ENCODE results near the gene DGKG. TPM values are rescaled to one million over a fixed set of nuclear protein-coding genes. Genes with fewer than 3 reads are reported as not detected.

DGKG gene
- total RNA-seq, 3 donors from 2014 or later = 0.80 to 6.7 (median 0.96) TPM

DNA sequence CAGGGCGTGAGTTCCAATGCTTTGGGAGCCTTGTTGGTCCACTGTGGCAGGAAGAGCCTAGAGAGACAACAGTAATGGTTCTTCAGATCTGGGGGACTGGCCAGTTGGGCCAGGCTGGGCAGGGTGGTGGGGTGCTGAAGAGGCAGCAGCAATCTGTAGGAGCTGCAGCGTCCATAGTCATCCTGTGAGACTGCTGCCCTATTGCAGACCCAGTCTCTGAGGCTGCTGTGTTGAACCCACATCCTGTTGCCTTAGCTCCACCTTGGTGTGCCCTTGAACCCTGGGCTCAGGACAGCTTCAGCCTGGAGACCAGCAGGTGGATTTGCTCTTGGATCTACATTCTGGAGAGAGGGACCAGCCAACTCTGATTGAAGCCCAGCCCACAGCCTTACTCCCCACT is 229.5 kb downstream of the DGKG start:
- TF ChIP-seq, protein P1, sequence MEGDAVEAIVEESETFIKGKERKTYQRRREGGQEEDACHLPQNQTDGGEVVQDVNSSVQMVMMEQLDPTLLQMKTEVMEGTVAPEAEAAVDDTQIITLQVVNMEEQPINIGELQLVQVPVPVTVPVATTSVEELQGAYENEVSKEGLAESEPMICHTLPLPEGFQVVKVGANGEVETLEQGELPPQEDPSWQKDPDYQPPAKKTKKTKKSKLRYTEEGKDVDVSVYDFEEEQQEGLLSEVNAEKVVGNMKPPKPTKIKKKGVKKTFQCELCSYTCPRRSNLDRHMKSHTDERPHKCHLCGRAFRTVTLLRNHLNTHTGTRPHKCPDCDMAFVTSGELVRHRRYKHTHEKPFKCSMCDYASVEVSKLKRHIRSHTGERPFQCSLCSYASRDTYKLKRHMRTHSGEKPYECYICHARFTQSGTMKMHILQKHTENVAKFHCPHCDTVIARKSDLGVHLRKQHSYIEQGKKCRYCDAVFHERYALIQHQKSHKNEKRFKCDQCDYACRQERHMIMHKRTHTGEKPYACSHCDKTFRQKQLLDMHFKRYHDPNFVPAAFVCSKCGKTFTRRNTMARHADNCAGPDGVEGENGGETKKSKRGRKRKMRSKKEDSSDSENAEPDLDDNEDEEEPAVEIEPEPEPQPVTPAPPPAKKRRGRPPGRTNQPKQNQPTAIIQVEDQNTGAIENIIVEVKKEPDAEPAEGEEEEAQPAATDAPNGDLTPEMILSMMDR (IDR thresholded peaks at IDR 0.05) = no peak

DNA sequence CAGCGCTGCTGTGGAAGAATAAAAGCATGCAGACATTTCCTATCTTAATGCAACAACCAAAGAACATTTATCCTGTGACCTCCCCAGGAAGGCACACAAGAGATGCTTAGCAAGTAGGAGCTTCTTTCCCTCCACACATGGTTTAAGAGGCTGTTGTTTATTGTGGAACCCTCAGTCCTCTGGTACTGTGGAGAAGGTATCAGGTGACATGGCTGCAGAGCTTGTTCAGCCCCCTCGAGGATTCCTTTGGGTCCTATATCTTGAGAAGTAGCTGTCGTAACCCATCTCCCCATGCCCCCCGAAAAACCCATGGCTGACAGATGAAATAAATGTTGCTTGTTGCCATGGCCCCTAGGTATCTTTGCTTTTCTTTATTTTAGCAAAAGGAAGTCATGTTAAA is 232.8 kb downstream of the DGKG start:
- ATAC-seq (no peak), DNase-seq (no peak)
- H3K4me3 ChIP-seq = no peak overlapping the region
- no peaks in the 10 kb centered on the region for H3K36me3 ChIP-seq (ENCODE audit: low read depth)
- H3K9me3 ChIP-seq = no peaks in the 10 kb centered on the region
- H3K4me1 ChIP-seq (ENCODE audit: low read depth) = no peaks in the 10 kb centered on the region
- TF ChIP-seq, protein P1 (IDR thresholded peaks at IDR 0.05) = no peak
- intact Hi-C loops (cut with DNase I, micrococcal nuclease) = no loop called here

More for the DNA sequence above, 229.5 kb downstream of the DGKG start:
- no peaks in the 10 kb centered on the region for H3K4me1 ChIP-seq (ENCODE audit: low read depth)
- DNase-seq (no peak), ATAC-seq (no peak)
- H3K9me3 ChIP-seq = no peaks in the 10 kb centered on the region
- intact Hi-C loops (cut with DNase I, micrococcal nuclease) = no loop called here
- no peak overlapping the region for H3K4me3 ChIP-seq
- H3K36me3 ChIP-seq (ENCODE audit: low read depth) = no peaks in the 10 kb centered on the region

DNA sequence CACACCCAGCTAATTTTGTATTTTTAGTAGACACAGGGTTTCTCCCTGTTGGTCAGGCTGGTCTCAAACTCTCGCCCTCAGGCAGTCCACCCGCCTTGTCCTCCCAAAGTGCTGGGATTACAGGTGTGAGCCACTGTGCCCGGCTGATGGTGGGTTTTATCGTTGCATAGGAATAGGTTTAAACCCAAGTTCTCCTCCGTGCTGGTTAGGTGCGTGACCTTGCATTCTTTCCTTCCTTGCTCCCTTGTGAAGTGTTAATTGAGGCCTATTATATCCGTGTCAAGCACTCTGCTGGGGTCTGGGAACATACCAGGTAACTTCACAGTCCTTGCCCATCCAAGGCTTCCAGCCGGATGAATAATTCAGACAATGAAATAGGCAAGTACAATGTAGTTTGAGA is 233.9 kb downstream of the DGKG start:
- no peak for ATAC-seq
- intact Hi-C loops (cut with DNase I, micrococcal nuclease) = no loop called here

DNA sequence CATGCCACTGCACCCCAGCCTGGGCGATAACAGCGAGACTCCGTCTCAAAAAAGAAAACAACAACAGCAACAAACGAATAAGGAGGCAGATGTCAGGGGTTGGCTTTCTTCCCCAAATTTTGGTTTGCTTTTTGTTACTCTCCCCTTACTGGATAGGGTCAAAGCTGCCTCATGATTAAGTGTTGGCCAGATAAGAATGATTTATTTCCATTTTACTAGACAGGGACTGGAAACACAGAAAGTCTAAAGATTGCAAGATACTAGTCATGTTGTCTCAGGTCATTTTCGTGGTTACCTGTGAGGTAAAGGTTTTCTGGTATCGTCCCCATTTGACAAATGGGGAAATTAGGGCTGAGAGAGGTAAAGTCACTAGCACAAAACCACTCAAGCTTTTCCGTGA is 234.6 kb downstream of the DGKG start:
- Histone ChIP-seq H3K4me3 (no peak overlapping the region), H3K4me1 (ENCODE audit: low read depth) (no peaks in the 10 kb centered on the region), H3K36me3 (ENCODE audit: low read depth) (no peaks in the 10 kb centered on the region), H3K9me3 (no peaks in the 10 kb centered on the region)
- TF ChIP-seq, protein P1 (IDR thresholded peaks at IDR 0.05) = no peak
- DNase-seq (no peak), ATAC-seq (no peak)
- intact Hi-C loops (cut with DNase I, micrococcal nuclease) = no loop called here

More for the DNA sequence above, 233.9 kb downstream of the DGKG start:
- H3K4me3 ChIP-seq = no peak overlapping the region
- no peak for DNase-seq
- TF ChIP-seq, protein P1 (IDR thresholded peaks at IDR 0.05) = no peak
- no peaks in the 10 kb centered on the region for H3K36me3 ChIP-seq (ENCODE audit: low read depth)
- H3K9me3 ChIP-seq = no peaks in the 10 kb centered on the region
- H3K4me1 ChIP-seq (ENCODE audit: low read depth) = no peaks in the 10 kb centered on the region

DNA sequence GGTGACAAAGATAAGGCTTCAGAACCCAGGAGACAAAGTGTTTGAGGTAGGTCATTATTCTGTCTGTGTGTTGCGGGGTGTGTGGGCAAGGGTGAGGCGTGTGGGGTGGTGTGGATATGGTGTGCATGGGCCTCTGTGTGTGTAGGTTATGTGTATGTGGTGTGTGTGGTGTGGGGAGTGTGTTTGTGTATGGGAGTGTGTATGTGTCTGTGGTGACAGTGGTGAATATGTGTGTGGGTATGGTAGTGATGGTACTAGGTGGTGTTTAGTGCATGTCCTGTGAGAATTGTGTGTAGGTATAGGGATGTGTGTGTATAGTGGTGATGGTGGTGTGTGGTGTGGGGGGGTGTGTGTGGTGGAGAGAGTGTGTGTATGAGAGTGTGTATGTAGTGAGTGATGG is 236.9 kb downstream of the DGKG start:
- ATAC-seq = no peak
- Histone ChIP-seq H3K4me3 (no peak overlapping the region), H3K4me1 (ENCODE audit: low read depth) (no peaks in the 10 kb centered on the region), H3K9me3 (no peaks in the 10 kb centered on the region), H3K36me3 (ENCODE audit: low read depth) (no peaks in the 10 kb centered on the region)
- intact Hi-C loops (cut with DNase I, micrococcal nuclease) = no loop called here
- no peak for DNase-seq
- TF ChIP-seq, protein P1 (IDR thresholded peaks at IDR 0.05) = no peak

DNA sequence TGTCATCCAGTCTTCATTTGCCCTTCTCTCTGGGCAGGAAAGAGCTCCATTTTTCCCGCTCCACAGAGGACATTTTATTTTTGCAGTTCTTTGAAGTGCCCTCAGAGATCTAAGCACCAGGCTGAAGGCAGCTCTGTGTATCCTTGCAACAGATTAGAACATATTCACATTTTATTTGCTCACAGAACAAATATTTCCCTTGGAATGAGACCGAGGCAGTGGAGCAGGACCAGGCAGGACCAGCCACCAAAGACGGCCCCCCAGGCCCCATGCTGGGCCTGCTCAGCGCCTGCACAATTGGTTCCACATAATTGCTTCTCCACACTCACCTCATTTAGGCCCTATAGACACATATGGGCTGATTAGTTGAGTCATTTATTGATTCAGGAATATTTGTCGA is 237.4 kb downstream of the DGKG start:
- H3K36me3 ChIP-seq (ENCODE audit: low read depth) = no peaks in the 10 kb centered on the region
- H3K9me3 ChIP-seq = no peaks in the 10 kb centered on the region
- DNase-seq (no peak), ATAC-seq (no peak)
- intact Hi-C loops (cut with DNase I, micrococcal nuclease) = no loop called here
- H3K4me3 ChIP-seq = no peak overlapping the region
- H3K4me1 ChIP-seq (ENCODE audit: low read depth) = no peaks in the 10 kb centered on the region
- TF ChIP-seq, protein P1 (IDR thresholded peaks at IDR 0.05) = no peak
